ENCODE data around the gene PRSS56. TPM values are rescaled to one million over a fixed set of nuclear protein-coding genes. Genes with fewer than 3 reads are reported as not detected.
"Not testable (repeated sequence)": the region's sequence is repeated elsewhere in the genome, so short reads cannot be mapped to it uniquely, and the experiment has no call there.

Gene PRSS56
- total and polyA plus RNA-seq, 2 of the 13 experiments (the other 11 are each of a cell fraction or from before 2014, with no cell fraction given), result not detected

DNA sequence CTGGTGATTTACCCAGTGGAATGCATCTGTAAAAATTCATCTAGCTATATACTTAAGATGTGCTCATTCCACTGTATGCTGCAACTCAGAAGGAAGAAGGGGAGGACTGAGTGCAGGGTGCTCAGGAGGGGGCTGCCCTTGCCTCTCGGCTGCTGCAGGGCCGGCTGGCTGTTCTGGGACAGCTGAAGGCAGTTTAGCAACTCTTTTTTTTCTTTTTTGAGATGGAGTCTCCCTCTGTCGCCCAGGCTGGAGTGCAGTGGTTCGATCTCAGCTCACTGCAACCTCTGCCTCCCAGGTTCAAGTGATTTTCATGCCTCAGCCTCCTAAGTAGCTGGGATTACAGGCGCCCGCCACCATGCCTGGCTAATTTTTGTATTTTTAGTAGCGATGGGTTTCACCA lies 12.6 kb downstream of the PRSS56 start:
- 39% methylated on average over 7 of the region's 7 CpGs for WGBS (ENCODE audit: low lambda C conversion rate)
- FAIRE-seq; DNase-seq (ENCODE audit: low spot score); BruUV-seq (replicated peaks); ATAC-seq; intact Hi-C loops (cut with micrococcal nuclease; ENCODE audit: unreplicated experiment); H3K4me2 ChIP-seq (ENCODE audit: low read depth, low read length); H3K36me3 ChIP-seq (replicated peaks in 1 of 2; ENCODE audit: control insufficient read depth in 1 of 2, insufficient read depth in 2 of 2, low read length in 2 of 2); H3K9me3 ChIP-seq (ENCODE audit: low read length); CTCF ChIA-PET (ENCODE audit: low intra/inter-chr PET ratio, low total read pairs); H3K27ac ChIP-seq (ENCODE audit: extremely low read length, insufficient read depth, low read length); H3K9ac ChIP-seq (ENCODE audit: insufficient read depth, low read depth, low read length); H3K79me2 ChIP-seq (ENCODE audit: insufficient read depth, low read length); in situ Hi-C loops (cut with HindIII; ENCODE audit: extremely low pct_ligation_motif_present, low pct_unique_long_range_greater_than_20kb); H2AFZ ChIP-seq (ENCODE audit: low read length); POLR2A ChIA-PET; H3K4me1 ChIP-seq (ENCODE audit: insufficient read depth, low read length); H3K4me3 ChIP-seq (replicated peaks in 1 of 3; ENCODE audit: insufficient read depth in 1 of 3, low read depth in 2 of 3, low read length in 3 of 3); H4K20me1 ChIP-seq (ENCODE audit: insufficient read depth, low read length): not testable (repeated sequence)
- H3K27me3 ChIP-seq (ENCODE audit: control insufficient read depth in 1 of 2, insufficient read depth in 2 of 2, low read length in 2 of 2), result peaks cover 15 to 57% of the 10 kb centered on the region in 2 experiments; a peak in 4 of 5 replicates

DNA sequence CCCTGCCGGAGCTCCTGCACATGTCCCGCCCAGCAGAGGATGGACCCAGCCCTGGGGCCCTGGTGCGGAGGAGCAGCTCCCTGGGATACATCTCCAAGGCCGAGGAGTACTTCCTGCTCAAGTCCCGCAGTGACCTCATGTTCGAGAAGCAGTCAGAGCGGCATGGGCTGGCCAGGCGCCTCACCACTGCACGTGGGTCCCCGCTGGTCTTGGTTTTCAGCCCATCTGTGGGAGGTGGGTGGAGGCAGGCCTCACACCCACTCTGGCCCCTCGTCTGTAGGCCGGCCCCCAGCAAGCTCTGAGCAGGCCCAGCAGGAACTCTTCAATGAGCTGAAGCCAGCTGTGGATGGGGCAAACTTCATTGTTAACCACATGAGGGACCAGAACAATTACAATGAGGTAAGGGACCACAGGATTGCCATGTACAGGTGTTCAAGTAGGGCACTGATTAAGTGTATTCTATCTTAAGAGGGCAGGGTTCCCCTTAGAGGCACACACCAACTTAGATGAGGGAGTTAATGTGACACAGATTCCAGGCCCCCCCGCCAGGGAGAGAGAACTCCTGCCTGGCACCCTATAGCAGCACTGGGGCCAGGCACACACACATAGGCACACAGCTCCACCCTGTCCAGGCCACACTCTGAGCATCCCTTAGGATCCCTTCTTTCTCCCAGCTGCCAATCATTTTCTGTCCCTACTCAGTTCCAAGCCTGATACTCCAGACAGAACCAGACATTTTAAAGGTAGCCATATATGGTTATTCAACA lies 13.9 kb downstream of the PRSS56 start:
- TF ChIP-seq, protein P1, sequence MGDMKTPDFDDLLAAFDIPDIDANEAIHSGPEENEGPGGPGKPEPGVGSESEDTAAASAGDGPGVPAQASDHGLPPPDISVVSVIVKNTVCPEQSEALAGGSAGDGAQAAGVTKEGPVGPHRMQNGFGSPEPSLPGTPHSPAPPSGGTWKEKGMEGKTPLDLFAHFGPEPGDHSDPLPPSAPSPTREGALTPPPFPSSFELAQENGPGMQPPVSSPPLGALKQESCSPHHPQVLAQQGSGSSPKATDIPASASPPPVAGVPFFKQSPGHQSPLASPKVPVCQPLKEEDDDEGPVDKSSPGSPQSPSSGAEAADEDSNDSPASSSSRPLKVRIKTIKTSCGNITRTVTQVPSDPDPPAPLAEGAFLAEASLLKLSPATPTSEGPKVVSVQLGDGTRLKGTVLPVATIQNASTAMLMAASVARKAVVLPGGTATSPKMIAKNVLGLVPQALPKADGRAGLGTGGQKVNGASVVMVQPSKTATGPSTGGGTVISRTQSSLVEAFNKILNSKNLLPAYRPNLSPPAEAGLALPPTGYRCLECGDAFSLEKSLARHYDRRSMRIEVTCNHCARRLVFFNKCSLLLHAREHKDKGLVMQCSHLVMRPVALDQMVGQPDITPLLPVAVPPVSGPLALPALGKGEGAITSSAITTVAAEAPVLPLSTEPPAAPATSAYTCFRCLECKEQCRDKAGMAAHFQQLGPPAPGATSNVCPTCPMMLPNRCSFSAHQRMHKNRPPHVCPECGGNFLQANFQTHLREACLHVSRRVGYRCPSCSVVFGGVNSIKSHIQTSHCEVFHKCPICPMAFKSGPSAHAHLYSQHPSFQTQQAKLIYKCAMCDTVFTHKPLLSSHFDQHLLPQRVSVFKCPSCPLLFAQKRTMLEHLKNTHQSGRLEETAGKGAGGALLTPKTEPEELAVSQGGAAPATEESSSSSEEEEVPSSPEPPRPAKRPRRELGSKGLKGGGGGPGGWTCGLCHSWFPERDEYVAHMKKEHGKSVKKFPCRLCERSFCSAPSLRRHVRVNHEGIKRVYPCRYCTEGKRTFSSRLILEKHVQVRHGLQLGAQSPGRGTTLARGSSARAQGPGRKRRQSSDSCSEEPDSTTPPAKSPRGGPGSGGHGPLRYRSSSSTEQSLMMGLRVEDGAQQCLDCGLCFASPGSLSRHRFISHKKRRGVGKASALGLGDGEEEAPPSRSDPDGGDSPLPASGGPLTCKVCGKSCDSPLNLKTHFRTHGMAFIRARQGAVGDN (CRISPR knock-in tag; IDR thresholded peaks at IDR 0.05), result 0 out of 2 replicates have a peak, but pooled peaks have one; percentile 11
- no peak for TF ChIP-seq ZFP1 (CRISPR knock-in tag; IDR thresholded peaks at IDR 0.05)
- Histone ChIP-seq H3K79me2 (ENCODE audit: insufficient read depth, low read length) (no peaks in the 10 kb centered on the region), H3K27me3 (ENCODE audit: control insufficient read depth in 1 of 2, insufficient read depth in 2 of 2, low read length in 2 of 2) (peaks cover 11 to 44% of the 10 kb centered on the region in 2 experiments; a peak in 4 of 5 replicates), H4K20me1 (ENCODE audit: insufficient read depth, low read length) (no peaks in the 10 kb centered on the region), H3K4me2 (ENCODE audit: low read depth, low read length) (no peak overlapping the region), H3K9me3 (ENCODE audit: low read length) (peaks cover 7% of the 10 kb centered on the region), H3K36me3 (replicated peaks in 1 of 2; ENCODE audit: control insufficient read depth in 1 of 2, insufficient read depth in 2 of 2, low read length in 2 of 2) (no peaks in the 10 kb centered on the region), H3K4me3 (replicated peaks in 1 of 3; ENCODE audit: insufficient read depth in 1 of 3, low read depth in 2 of 3, low read length in 3 of 3) (no peak overlapping the region), H3K27ac (ENCODE audit: extremely low read length, insufficient read depth, low read length) (no peak overlapping the region), H2AFZ (ENCODE audit: low read length) (no peak overlapping the region), H3K9ac (ENCODE audit: insufficient read depth, low read depth, low read length) (no peak overlapping the region), H3K4me1 (ENCODE audit: insufficient read depth, low read length) (0 out of 2 replicates have a peak, but pooled peaks cover 6% of the 10 kb centered on the region)
- ChIA-PET CTCF (ENCODE audit: low intra/inter-chr PET ratio, low total read pairs) (no interaction called here), POLR2A (no interaction called here)
- DNase-seq (ENCODE audit: low spot score) (no peak), ATAC-seq (peak; percentile 2; the same call in 1 of the 3 replicates), FAIRE-seq (no peak)
- WGBS (ENCODE audit: low lambda C conversion rate), result 22% methylated on average over 11 of the region's 13 CpGs
- in situ Hi-C loops (cut with HindIII; ENCODE audit: extremely low pct_ligation_motif_present, low pct_unique_long_range_greater_than_20kb) (no loop called here), intact Hi-C loops (cut with micrococcal nuclease; ENCODE audit: unreplicated experiment) (no loop called here)
- BruUV-seq (replicated peaks), result no TSS peak

Measured in HepG2 (cell line).